HepG2 (cell line): Measurements from ENCODE around the gene ACAP3. TPM values are rescaled to one million over a fixed set of nuclear protein-coding genes. Genes with fewer than 3 reads are reported as not detected.
A peak's percentile ranks its signal among the peaks of the same experiment; 100 is the strongest.

Experiments used
- CBFB ChIP-seq: sonication (generic); formaldehyde crosslinking; IDR thresholded peaks from 2 replicates; pipeline ENCODE4 v1.4.0; 2020; ENCODE audit warnings: missing genetic modification reagents
- IKZF4 ChIP-seq: sonication (generic); formaldehyde crosslinking; IDR thresholded peaks from 2 replicates; pipeline ENCODE4 v1.5.1; 2020; ENCODE audit warnings: borderline replicate concordance, mild to moderate bottlenecking, low read depth, missing genetic modification reagents; ENCODE audit errors: not compliant biosample characterization
- MYC ChIP-seq: sonication (generic); formaldehyde crosslinking; IDR thresholded peaks from 2 replicates; pipeline ENCODE4 v1.9.0; 2021; ENCODE audit warnings: missing genetic modification reagents, borderline replicate concordance
- NR3C1 ChIP-seq: sonication (generic); formaldehyde crosslinking; IDR thresholded peaks from 2 replicates; pipeline ENCODE4 v1.4.0; 2020; ENCODE audit warnings: missing genetic modification reagents
- PCBP2 ChIP-seq: fragments of 200-400 bp; formaldehyde crosslinking; optimal IDR thresholded peaks from 2 replicates; pipeline ENCODE3; 2018; ENCODE audit warnings: low read length, low read depth; ENCODE audit not compliant: poor library complexity, severe bottlenecking
- ZBTB43 ChIP-seq: sonication (generic); formaldehyde crosslinking; conservative IDR thresholded peaks from 2 replicates; pipeline ENCODE4 v1.4.0; 2020; ENCODE audit warnings: missing genetic modification reagents
- ZNF460 ChIP-seq: sonication (generic); formaldehyde crosslinking; IDR thresholded peaks from 2 replicates; pipeline ENCODE4 v1.5.1; 2020; ENCODE audit warnings: missing genetic modification reagents, mild to moderate bottlenecking, borderline replicate concordance
- ZNF513 ChIP-seq: sonication (generic); formaldehyde crosslinking; conservative IDR thresholded peaks from 2 replicates; pipeline ENCODE4 v1.5.0; 2020; ENCODE audit warnings: missing genetic modification reagents
- ZNF570 ChIP-seq: sonication (generic); formaldehyde crosslinking; IDR thresholded peaks from 2 replicates; pipeline ENCODE4 v1.4.0; 2020; ENCODE audit warnings: mild to moderate bottlenecking, missing genetic modification reagents, borderline replicate concordance
- ZNF776 ChIP-seq: sonication (generic); formaldehyde crosslinking; IDR thresholded peaks from 2 replicates; pipeline ENCODE4 v1.4.0; 2020; ENCODE audit warnings: mild to moderate bottlenecking, missing genetic modification reagents
- ZNF790 ChIP-seq: sonication (generic); formaldehyde crosslinking; IDR thresholded peaks from 2 replicates; pipeline ENCODE4 v1.8.0; 2022; ENCODE audit warnings: missing genetic modification reagents, mild to moderate bottlenecking, borderline replicate concordance
- polyA plus RNA-seq, 8 experiments: library from polyadenylated mRNA; depleted of rRNA in 3 of 8; stranded (reverse) in 7 of 8; unstranded in 1 of 8; fragments of >200 nt; fragmentation: Illumina TruSeq in 4 of 8; extraction: Trizol in 4 of 8; gene quantifications; 2 replicates each; pipeline versions ENCODE4 v1.2.1 to v1.2.3, GENCODE V29; 2011 to 2016; ENCODE audit warnings: low read depth in 4 of 8, missing spikeins in 1 of 8, mixed read lengths in 1 of 8; ENCODE audit not compliant: insufficient read depth in 1 of 8
- total RNA-seq, 5 experiments: library from RNA; depleted of rRNA; stranded (reverse); fragments of >200 nt; fragmentation: Illumina TruSeq; extraction: Trizol; gene quantifications; 2 replicates each; pipeline ENCODE4 v1.2.3, GENCODE V29; 2016; ENCODE audit warnings: low read depth in 1 of 5
- TF ChIP-seq, protein P1 (sequence below): sonication (generic); formaldehyde crosslinking; IDR thresholded peaks from 2 replicates; pipeline ENCODE4 v1.5.0; 2020; ENCODE audit warnings: missing genetic modification reagents
- TF ChIP-seq, protein P2 (sequence below): sonication (generic); formaldehyde crosslinking; IDR thresholded peaks from 2 replicates; pipeline ENCODE4 v1.4.0; 2020; ENCODE audit warnings: missing genetic modification reagents
- TF ChIP-seq, protein P3 (sequence below): sonication (generic); formaldehyde crosslinking; IDR thresholded peaks from 2 replicates; pipeline ENCODE4 v1.8.1; 2023; ENCODE audit warnings: missing genetic modification reagents, mild to moderate bottlenecking, borderline replicate concordance
- TF ChIP-seq, protein P4 (sequence below): IDR thresholded peaks from 2 replicates; pipeline ENCODE4 v1.6.1; 2016; ENCODE audit warnings: mild to moderate bottlenecking, missing biosample characterization, missing genetic modification reagents

Gene ACAP3
- total and polyA plus RNA-seq, 2 of the 13 experiments (the other 11 are each of a cell fraction or from before 2014, with no cell fraction given) = 29.4 to 50.8 TPM

DNA sequence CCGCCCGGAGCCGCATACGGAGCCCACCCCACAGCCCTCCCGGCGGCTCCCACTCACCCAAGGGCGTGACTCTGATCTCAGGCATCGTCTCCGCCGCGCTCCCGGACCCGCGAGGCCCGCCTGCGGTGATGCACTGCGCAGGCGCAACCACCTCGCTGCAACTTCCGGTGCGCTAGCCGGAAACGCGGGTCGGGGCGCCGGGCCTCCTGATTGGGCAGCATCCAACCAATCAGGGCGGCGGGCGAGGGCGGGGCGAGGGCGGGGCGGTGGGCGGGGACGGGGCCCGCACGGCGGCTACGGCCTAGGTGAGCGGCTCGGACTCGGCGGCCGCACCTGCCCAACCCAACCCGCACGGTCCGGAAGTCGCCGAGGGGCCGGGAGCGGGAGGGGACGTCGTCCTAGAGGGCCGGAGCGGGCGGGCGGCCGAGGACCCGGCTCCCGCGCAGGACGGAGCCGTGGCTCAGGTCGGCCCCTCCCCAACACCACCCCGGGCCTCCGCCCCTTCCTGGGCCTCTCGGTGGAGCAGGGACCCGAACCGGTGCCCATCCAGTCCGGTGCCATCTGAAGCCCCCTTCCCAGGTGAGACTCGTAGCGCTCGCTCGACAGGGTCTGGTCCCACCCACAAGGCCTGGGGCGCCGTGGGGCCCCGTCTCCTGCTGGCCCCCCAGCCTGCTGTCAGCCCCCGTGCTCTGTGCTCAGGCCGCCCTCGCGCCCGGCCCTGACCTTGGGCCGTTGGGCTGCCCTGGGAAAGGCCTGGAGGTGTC, 17.0 kb upstream of the ACAP3 start, which contains the start of the genes CPTP and INTS11 (continued):
- TF ChIP-seq, protein P1, sequence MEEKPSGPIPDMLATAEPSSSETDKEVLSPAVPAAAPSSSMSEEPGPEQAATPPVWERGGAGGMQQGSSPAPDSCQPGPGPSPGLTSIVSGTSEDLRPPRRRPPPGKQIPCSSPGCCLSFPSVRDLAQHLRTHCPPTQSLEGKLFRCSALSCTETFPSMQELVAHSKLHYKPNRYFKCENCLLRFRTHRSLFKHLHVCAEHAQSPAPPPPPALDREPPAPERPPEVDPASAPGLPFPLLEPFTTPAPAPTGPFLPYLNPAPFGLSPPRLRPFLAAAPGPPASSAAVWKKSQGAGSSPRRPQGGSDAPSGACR (CRISPR knock-in tag) = peak; percentile 91
- TF ChIP-seq, protein P2, sequence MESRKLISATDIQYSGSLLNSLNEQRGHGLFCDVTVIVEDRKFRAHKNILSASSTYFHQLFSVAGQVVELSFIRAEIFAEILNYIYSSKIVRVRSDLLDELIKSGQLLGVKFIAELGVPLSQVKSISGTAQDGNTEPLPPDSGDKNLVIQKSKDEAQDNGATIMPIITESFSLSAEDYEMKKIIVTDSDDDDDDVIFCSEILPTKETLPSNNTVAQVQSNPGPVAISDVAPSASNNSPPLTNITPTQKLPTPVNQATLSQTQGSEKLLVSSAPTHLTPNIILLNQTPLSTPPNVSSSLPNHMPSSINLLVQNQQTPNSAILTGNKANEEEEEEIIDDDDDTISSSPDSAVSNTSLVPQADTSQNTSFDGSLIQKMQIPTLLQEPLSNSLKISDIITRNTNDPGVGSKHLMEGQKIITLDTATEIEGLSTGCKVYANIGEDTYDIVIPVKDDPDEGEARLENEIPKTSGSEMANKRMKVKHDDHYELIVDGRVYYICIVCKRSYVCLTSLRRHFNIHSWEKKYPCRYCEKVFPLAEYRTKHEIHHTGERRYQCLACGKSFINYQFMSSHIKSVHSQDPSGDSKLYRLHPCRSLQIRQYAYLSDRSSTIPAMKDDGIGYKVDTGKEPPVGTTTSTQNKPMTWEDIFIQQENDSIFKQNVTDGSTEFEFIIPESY (CRISPR knock-in tag) = no peak
- 0 out of 2 replicates have a peak, but pooled peaks have one; percentile 18 for TF ChIP-seq ZNF513 (CRISPR knock-in tag)
- TF ChIP-seq MYC (CRISPR knock-in tag) = peak; percentile 33; the same call in 1 of the 2 replicates
- TF ChIP-seq IKZF4 (CRISPR knock-in tag) = peak; percentile 60
- TF ChIP-seq NR3C1 (CRISPR knock-in tag) = no peak
- TF ChIP-seq, protein P3, sequence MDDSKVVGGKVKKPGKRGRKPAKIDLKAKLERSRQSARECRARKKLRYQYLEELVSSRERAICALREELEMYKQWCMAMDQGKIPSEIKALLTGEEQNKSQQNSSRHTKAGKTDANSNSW (CRISPR knock-in tag) = no peak; the same call in 1 of the 2 replicates
- no peak for TF ChIP-seq ZBTB43 (CRISPR knock-in tag)
- TF ChIP-seq ZNF790 (CRISPR knock-in tag) = 0 out of 2 replicates have a peak, but pooled peaks have one; percentile 76
- TF ChIP-seq, protein P4, sequence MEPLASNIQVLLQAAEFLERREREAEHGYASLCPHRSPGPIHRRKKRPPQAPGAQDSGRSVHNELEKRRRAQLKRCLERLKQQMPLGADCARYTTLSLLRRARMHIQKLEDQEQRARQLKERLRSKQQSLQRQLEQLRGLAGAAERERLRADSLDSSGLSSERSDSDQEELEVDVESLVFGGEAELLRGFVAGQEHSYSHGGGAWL = no peak; the same call in 1 of the 2 replicates
- TF ChIP-seq PCBP2 = no peak
- no peak for TF ChIP-seq ZNF570
- TF ChIP-seq CBFB = no peak
- TF ChIP-seq ZNF776 = no peak; the same call in 1 of the 2 replicates
- no peak for TF ChIP-seq ZNF460 (CRISPR knock-in tag)
